ENCODE measurements around the gene DDRGK1. TPM values are rescaled to one million over a fixed set of nuclear protein-coding genes. Genes with fewer than 3 reads are reported as not detected.
"Not testable (repeated sequence)": the region's sequence is repeated elsewhere in the genome, so short reads cannot be mapped to it uniquely, and the experiment has no call there.

Gene DDRGK1
- total RNA-seq, 4 donors from 2014 or later: 76.7 to 117 (median 89.9) TPM

DNA sequence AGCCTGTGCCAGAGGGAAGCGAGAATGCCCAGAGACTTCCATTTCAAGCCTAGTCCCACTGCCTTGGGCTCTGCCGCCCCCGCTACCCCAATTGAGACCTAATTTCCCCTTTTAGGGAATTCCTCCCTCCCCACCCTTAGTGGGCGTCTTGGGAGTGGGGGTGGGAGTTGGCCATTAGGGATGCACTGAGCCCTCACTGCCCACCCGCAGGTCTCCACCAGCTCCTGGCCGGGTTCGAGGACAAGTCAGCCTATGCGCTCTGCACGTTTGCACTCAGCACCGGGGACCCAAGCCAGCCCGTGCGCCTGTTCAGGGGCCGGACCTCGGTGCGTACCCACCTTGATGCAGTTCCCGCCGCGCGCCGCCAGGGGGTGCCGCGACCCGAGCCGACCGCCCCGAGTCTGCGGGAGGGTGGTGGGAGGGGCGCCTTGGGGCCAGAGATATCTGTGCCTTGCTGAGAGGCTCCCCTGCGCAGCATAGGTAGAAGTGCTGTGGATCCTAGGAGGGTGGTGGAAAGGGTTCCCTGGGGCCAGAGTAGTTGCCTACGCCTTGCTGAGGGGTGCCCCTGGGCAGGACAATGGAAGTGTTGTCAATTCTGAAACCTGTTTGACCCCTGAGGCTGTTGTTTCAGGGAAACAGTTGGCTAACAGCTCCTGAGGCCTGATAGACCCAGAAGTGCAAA lies 14.0 kb upstream of the DDRGK1 start:
- H3K36me3 ChIP-seq: peaks cover 0 to 88% (median 0%) of the 10 kb centered on the region in 3 donors
- H3K27me3 ChIP-seq: no peaks in the 10 kb centered on the region
- TF ChIP-seq, protein P1, sequence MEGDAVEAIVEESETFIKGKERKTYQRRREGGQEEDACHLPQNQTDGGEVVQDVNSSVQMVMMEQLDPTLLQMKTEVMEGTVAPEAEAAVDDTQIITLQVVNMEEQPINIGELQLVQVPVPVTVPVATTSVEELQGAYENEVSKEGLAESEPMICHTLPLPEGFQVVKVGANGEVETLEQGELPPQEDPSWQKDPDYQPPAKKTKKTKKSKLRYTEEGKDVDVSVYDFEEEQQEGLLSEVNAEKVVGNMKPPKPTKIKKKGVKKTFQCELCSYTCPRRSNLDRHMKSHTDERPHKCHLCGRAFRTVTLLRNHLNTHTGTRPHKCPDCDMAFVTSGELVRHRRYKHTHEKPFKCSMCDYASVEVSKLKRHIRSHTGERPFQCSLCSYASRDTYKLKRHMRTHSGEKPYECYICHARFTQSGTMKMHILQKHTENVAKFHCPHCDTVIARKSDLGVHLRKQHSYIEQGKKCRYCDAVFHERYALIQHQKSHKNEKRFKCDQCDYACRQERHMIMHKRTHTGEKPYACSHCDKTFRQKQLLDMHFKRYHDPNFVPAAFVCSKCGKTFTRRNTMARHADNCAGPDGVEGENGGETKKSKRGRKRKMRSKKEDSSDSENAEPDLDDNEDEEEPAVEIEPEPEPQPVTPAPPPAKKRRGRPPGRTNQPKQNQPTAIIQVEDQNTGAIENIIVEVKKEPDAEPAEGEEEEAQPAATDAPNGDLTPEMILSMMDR (IDR thresholded peaks at IDR 0.05): peak; percentile 82 to 90 (median 83)
- TF ChIP-seq EP300 (IDR thresholded peaks at IDR 0.05) (no peak), POLR2A (IDR thresholded peaks at IDR 0.05) (no peak)
- no peak overlapping the region for H3K27ac ChIP-seq
- DNase-seq (ENCODE audit: low spot score in 2 of 2): peak in 1 of 2 donors; percentile 28
- no peak overlapping the region for H3K4me3 ChIP-seq
- H3K4me1 ChIP-seq: peaks cover 0 to 7% (median 0%) of the 10 kb centered on the region in 4 donors
- WGBS, 2 donors: 19 to 25% methylated on average over 25 to 29 of the region's 30 CpGs
- no peaks in the 10 kb centered on the region for H3K9me3 ChIP-seq

DNA sequence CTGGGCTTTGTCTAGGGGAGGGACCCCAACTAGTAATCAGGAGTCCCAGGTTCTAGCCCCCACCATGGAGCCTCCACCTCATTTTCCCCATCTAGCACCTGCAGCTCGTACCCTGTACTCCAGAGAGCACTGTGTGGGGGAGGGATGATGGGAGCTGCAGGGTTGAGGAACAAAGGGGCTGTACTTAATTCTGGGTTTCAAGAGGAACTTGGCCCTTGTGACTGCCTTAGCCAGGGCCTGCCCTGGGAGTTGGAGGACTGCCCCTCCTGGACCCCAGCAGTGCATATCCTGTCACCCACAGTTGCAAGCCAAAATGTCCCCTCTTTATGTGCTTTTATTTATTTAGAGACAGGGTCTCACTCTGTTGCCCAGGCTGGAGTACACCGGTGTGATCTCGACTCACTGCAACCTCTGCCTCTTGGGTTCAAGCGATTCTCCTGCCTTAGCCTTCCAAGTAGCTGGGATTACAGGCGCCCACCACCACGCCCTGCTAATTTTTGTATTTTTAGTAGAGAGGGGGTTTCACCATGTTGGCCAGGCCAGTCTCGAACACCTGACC lies 11.0 kb upstream of the DDRGK1 start:
- H3K4me3 ChIP-seq; H3K27me3 ChIP-seq; H3K27ac ChIP-seq; DNase-seq (ENCODE audit: low spot score in 2 of 2); H3K9me3 ChIP-seq: not testable (repeated sequence)
- Histone ChIP-seq H3K4me1 (peaks cover 0 to 13% (median 3%) of the 10 kb centered on the region in 4 donors), H3K36me3 (peaks cover 0 to 61% (median 0%) of the 10 kb centered on the region in 3 donors)
- WGBS, 2 donors: 91 to 97% methylated on average over 7 of the region's 7 CpGs

DNA sequence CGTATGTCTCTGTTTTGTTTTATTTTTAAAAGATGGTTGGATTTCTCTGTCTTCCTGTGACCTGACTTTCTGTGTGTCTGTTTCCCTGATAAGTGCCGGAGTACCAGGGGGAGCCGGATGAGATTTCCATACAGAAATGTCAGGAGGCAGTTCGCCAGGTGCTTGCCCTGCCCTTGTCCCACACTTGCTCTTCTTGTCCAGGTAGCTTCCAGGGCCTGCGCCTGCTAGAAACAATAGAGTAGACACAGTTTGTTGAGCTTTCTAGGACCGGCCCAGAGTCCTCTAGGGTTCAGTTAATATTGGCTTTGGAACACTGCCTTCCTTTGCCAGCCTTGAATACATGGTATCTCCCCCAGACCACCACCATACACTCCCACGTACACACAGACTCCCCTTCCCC lies 8.7 kb upstream of the DDRGK1 start:
- TF ChIP-seq EP300 (IDR thresholded peaks at IDR 0.05): no peak
- TF ChIP-seq, protein P1 (IDR thresholded peaks at IDR 0.05): no peak
- TF ChIP-seq POLR2A (IDR thresholded peaks at IDR 0.05): no peak
- DNase-seq (ENCODE audit: low spot score in 2 of 2): no peak
- no peak overlapping the region for H3K4me3 ChIP-seq
- H3K27me3 ChIP-seq: no peaks in the 10 kb centered on the region
- no peak overlapping the region for H3K27ac ChIP-seq
- H3K36me3 ChIP-seq: peaks cover 0 to 48% (median 0%) of the 10 kb centered on the region in 3 donors
- peaks cover 0 to 18% (median 11%) of the 10 kb centered on the region in 4 donors for H3K4me1 ChIP-seq
- 90 to 91% methylated on average over 7 of the region's 7 CpGs for WGBS, 2 donors
- H3K9me3 ChIP-seq: no peaks in the 10 kb centered on the region

DNA sequence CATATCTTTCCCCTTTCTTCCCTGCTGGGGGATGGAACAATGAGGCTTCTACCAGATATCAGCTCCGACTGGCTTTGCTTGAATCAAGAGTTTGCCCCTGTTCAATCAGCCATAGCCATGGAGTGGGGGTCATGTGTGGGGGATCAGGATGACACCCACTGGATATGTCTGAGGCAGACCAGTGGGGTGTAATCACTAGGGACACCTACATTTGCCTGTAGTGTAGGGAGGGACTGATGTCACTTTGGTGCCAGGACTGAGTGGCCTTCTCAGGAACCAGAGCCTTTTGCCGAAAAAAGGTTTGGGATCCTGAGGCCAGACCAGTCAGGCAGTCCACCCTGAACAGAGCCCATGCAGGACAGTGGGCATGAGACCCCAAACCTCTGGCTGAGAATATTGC lies 5.9 kb upstream of the DDRGK1 start:
- Histone ChIP-seq H3K9me3 (no peaks in the 10 kb centered on the region), H3K27ac (no peak overlapping the region), H3K4me1 (peaks cover 0 to 19% (median 11%) of the 10 kb centered on the region in 4 donors), H3K27me3 (no peaks in the 10 kb centered on the region), H3K36me3 (peaks cover 0 to 22% (median 0%) of the 10 kb centered on the region in 3 donors), H3K4me3 (peak overlapping the region; percentile 55 to 94 (median 70))
- no peak for DNase-seq (ENCODE audit: low spot score in 2 of 2)
- whole genome bisulfite sequencing, 2 donors: 69 to 70% methylated on average over 2 of the region's 2 CpGs
- no peak for TF ChIP-seq EP300 (IDR thresholded peaks at IDR 0.05)
- TF ChIP-seq, protein P1 (IDR thresholded peaks at IDR 0.05): no peak
- no peak for TF ChIP-seq POLR2A (IDR thresholded peaks at IDR 0.05)

DNA sequence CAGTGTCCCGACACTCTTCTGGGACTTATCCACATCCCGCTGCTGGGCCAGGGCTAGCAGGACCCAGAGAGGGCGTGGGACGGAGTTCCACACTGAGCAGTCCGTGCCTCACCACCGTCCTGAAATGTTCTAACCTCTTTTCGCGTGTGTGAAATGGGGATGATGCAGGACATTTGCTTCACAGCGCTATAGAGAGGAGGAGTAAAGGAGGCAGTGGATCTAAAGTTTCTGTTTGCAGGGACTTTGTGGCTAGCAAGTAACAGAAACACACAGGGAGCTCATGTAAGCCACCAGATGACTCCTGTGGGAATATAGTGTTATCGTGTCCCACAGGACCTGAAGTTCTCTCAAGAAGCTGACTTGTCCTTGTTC lies 5.5 kb upstream of the DDRGK1 start:
- TF ChIP-seq, protein P1 (IDR thresholded peaks at IDR 0.05): no peak
- TF ChIP-seq POLR2A (IDR thresholded peaks at IDR 0.05) (no peak), EP300 (IDR thresholded peaks at IDR 0.05) (no peak)
- Histone ChIP-seq H3K9me3 (no peaks in the 10 kb centered on the region), H3K27ac (peak overlapping the region; percentile 32 to 87 (median 82)), H3K36me3 (peaks cover 0 to 18% (median 0%) of the 10 kb centered on the region in 3 donors), H3K27me3 (no peaks in the 10 kb centered on the region), H3K4me3 (peak overlapping the region; percentile 55 to 94 (median 70)), H3K4me1 (peaks cover 0 to 19% (median 11%) of the 10 kb centered on the region in 4 donors)
- DNase-seq (ENCODE audit: low spot score in 2 of 2): no peak
- WGBS, 2 donors: 2 to 5% methylated on average over 10 of the region's 10 CpGs

Measured in tibial nerve (tissue), 4 donors.